Measurements from ENCODE around the gene PC.

- TF ChIP-seq SUZ12 (IDR thresholded peaks at IDR 0.05; ENCODE audit: extremely low read depth, insufficient read depth, insufficient read length) (no peak), YY1 (IDR thresholded peaks at IDR 0.05; ENCODE audit: insufficient read depth, insufficient read length) (no peak), ZNF274 (IDR thresholded peaks at IDR 0.05; ENCODE audit: low read depth, low read length) (no peak)
Observed at GRCh38 chr11:66905631-66906030, 52.6 kb downstream of the PC start.
